GM12891 (cell line): ENCODE data around the gene GATAD2A.

Experiments used
- DNase-seq: peaks from one replicate; pipeline ENCODE4 v3.0.0; 2011; ENCODE audit warnings: low spot score; ENCODE audit not compliant: insufficient read length
- FAIRE-seq: peaks from 2 replicates; lab custom pipeline; 2011; peaks lifted over from hg19 to GRCh38; lab: Jason Lieb, UNC
- PAX5 ChIP-seq: IDR thresholded peaks from 2 replicates; pipeline ENCODE4 v1.6.1; 2011; ENCODE audit warnings: low read length, moderate library complexity, mild to moderate bottlenecking; ENCODE audit not compliant: insufficient read depth, severe bottlenecking
- POLR2A ChIP-seq: IDR thresholded peaks from 2 replicates; pipeline ENCODE4 v1.6.1; 2011; ENCODE audit warnings: low read depth, low read length, control low read depth
- POLR2AphosphoS5 ChIP-seq: IDR thresholded peaks from 2 replicates; pipeline ENCODE4 v1.6.1; 2011; ENCODE audit warnings: low read depth, low read length, control low read depth
- POU2F2 ChIP-seq: IDR thresholded peaks from 2 replicates; pipeline ENCODE4 v1.6.1; 2011; ENCODE audit warnings: low read depth, mild to moderate bottlenecking, control low read depth, low read length, moderate library complexity
- SPI1 ChIP-seq: IDR thresholded peaks from 2 replicates; pipeline ENCODE4 v1.6.1; 2011; ENCODE audit warnings: low read depth, low read length, control low read depth
- TAF1 ChIP-seq: IDR thresholded peaks from 2 replicates; pipeline ENCODE4 v1.6.1; 2011; ENCODE audit warnings: low read depth, low read length, control low read depth

Gene GATAD2A

DNA sequence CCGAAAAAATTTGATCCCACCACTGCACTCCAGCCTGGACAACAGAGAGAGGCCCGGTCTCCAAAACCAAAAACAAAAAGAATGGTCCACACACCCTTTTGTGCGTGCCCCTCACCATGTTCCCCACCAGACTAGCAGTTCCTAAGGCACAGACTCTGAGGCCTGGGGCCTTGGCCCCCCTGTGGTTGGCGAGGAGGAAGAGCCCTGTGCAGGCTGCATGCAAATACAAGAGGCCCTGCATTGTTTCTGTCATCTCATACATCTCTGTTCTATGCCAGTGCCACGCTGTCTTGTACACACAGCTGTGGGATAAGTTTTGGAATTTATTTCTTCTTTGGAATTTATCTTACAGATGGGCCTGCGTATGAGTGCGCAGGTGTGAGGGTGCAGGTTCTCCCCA lies 118.6 kb downstream of the GATAD2A start:
- no peak for TF ChIP-seq POLR2A
- peak; percentile 80; the same call in 1 of the 2 replicates for TF ChIP-seq POU2F2
- TF ChIP-seq SPI1: 0 out of 2 replicates have a peak, but pooled peaks have one; percentile 24
- no peak for TF ChIP-seq POLR2AphosphoS5
- no peak for TF ChIP-seq TAF1
- no peak for TF ChIP-seq PAX5
- no peak for DNase-seq
- FAIRE-seq: no peak

GRCh38 chr19:19525611-19526380 lies 120.3 kb downstream of the GATAD2A start:
- no peak for DNase-seq
- no peak for FAIRE-seq
- TF ChIP-seq POLR2A: 0 out of 2 replicates have a peak, but pooled peaks have one; percentile 6
- no peak for TF ChIP-seq PAX5

DNA sequence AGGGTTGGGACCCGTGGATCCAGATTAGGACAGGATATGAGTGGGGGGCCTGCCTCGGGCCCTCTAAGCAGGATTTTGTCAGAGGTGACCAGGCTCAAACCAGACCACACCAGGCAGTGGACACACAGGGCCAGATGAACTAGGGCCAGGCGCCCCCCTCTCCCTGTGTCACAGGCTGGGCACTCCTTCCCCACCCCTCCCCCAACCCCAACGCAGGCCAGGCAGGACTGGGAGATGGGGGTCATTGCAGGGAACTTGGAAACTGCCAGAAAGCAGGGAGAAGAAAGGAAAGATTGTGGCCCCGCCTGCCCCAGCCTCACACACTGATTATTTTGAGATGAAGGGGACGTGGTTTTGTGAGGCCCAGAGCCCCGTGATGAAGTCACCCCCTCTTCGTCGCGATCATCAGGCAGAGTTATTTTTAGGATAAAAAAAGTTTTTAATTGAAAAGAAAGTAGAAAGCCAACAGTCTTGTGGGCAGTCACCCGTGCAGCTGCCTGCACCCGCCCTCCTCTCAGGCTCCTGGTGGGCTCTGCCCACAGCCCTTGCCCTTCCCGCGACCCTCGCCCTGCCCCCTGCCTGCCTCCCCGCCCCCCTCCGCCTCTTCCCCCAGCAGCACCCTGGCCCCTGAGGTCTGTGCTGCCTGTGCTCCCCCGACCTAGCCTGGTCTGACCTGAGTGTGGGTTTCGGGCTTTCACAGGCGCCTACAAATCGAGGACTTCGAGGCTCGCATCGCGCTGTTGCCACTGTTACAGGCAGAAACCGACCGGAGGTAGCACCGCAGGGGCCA lies 121.3 kb downstream of the GATAD2A start:
- DNase-seq: no peak
- no peak for TF ChIP-seq SPI1
- no peak for TF ChIP-seq PAX5
- no peak for TF ChIP-seq POU2F2
- TF ChIP-seq POLR2AphosphoS5: no peak
- no peak for TF ChIP-seq TAF1
- TF ChIP-seq POLR2A: no peak
- no peak for FAIRE-seq

DNA sequence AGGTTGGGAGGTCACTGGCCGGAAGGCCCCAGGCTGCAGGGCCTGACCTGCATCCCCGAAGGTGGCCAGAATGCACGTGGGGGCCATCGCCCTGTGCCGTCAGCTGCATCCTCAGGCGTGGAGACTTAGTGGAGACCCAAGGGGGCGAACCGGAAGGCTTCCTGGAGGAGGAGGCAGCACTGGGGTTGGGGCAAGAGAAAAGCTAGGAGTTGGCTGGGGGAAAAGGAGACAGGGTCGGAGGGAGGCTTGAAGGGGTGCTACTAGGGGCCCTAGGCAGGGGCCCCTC lies 121.8 kb downstream of the GATAD2A start:
- FAIRE-seq: no peak
- DNase-seq: no peak
- TF ChIP-seq POLR2AphosphoS5 (no peak), PAX5 (no peak), TAF1 (no peak), POU2F2 (no peak), SPI1 (no peak), POLR2A (no peak)

DNA sequence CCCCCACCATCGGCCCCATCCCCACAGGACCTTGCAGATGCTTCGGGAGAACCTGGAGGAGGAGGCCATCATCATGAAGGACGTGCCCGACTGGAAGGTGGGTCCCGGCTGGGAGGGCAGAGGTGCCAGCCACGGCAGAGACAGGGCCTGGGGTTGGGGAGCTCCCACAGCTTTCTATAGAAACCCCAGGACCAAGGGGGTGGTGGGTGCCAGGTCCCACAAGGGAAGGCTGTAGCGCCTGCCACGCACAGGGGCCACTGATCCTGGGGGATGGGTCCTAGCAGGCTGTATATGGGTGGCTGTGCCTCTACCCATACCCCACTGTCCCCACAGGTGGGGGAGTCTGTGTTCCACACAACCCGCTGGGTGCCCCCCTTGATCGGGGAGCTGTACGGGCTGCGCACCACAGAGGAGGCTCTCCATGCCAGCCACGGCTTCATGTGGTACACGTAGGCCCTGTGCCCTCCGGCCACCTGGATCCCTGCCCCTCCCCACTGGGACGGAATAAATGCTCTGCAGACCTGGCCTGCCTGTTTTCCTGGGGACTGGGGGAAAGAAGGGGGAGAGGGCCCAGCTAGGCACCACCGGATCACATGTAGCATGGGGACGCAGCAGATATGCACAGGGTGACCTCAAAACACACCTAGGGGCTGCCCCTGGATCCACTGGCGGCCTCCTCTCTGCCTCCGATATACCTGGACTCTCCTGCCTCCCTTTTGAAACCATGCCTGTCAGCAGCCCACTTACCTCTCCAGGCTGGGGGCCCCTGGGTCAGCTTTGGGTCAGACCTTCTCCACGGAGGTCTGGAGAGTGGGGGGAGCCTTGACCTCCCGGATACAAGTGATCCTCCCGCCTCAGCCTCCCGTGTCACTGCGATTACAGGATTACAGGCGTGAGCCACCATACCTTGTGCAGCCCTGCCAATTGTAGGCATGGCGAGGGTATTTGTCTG lies 122.5 kb downstream of the GATAD2A start:
- FAIRE-seq (no peak), DNase-seq (no peak)
- TF ChIP-seq POLR2A (no peak), SPI1 (no peak), POU2F2 (no peak), PAX5 (no peak), POLR2AphosphoS5 (no peak), TAF1 (no peak)

DNA sequence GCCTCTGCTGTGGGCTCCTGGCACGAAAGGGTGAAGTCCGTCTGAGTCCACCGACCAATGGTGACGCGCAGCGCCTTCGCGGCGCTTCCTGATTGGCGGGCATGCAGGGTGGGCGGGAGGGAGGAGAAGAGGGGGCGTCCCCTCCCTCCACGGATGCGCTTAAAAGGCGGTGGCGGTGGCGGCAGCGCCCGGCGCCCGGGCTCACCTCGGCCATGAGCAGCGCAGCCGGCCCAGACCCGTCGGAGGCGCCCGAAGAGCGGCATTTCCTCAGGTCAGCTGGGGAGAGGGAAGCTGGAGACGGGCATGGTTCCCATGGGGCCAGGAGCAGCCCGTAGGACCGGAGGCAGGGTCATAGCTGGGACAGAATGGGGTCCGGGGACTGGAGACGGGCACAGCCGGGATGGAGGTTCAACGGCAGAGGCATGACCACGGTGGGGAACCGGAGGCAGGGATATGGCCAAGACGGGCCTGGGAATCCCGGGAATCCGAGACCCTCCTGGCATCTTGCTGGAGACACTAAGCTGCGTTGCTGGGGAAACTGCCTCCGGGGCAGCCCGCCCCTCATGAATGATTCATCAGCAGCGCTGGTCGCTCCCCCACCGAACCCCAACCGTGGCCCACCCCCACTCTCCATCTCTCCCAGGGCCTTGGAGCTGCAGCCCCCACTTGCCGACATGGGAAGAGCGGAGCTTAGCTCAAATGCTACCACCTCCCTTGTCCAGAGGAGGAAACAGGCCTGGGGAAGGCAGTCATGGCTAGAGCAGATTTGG lies 123.4 kb downstream of the GATAD2A start, which contains the start of gene YJEFN3:
TSS of gene YJEFN3 (plus strand) at position 191 of the 770 bp plus-strand sequence. CDS start at position 213, 22 bp downstream.
- TF ChIP-seq POU2F2 (no peak), POLR2AphosphoS5 (no peak), TAF1 (no peak), POLR2A (no peak), PAX5 (no peak), SPI1 (no peak)
- no peak for FAIRE-seq
- DNase-seq: no peak

- no peak for DNase-seq
- FAIRE-seq: peak; percentile 23
- no peak for TF ChIP-seq SPI1
- TF ChIP-seq POLR2A: no peak
- no peak for TF ChIP-seq PAX5
- no peak; the same call in 1 of the 2 replicates for TF ChIP-seq POLR2AphosphoS5
- TF ChIP-seq TAF1: no peak
- no peak for TF ChIP-seq POU2F2
Observed at GRCh38 chr19:19529783-19530422, 124.4 kb downstream of the GATAD2A start.

DNA sequence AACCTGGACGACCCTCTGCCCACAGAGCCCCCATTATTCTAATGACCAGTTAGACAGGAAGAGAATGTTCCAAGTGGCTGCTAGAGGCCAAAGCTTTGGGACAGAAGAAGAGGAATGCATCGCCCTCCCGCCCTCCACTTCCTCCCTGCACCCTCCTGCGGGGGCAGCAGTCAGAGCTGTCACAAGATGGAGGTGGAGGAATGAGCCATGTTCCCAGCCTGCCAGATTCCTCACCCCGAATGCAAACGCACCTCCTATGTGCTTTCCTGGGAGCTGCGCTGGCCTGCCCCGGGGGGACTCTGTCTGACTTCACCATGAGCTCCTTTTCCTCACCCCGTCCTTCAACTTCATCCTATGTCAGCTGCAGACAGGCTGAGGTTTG lies 124.9 kb downstream of the GATAD2A start:
- no peak for FAIRE-seq
- TF ChIP-seq POLR2AphosphoS5 (no peak), POU2F2 (no peak), POLR2A (no peak), TAF1 (no peak), PAX5 (no peak), SPI1 (no peak)
- no peak for DNase-seq

- FAIRE-seq (no peak), DNase-seq (no peak)
- TF ChIP-seq POLR2A (no peak), POU2F2 (no peak), POLR2AphosphoS5 (no peak), TAF1 (no peak), PAX5 (no peak), SPI1 (no peak)
Observed at GRCh38 chr19:19530889-19531288, 125.4 kb downstream of the GATAD2A start.
